ENCODE data around the gene TMEM43. TPM values are rescaled to one million over a fixed set of nuclear protein-coding genes. Genes with fewer than 3 reads are reported as not detected.

TMEM43 gene
- total RNA-seq, 4 donors from 2014 or later = 64.0 to 140 (median 76.3) TPM

DNA sequence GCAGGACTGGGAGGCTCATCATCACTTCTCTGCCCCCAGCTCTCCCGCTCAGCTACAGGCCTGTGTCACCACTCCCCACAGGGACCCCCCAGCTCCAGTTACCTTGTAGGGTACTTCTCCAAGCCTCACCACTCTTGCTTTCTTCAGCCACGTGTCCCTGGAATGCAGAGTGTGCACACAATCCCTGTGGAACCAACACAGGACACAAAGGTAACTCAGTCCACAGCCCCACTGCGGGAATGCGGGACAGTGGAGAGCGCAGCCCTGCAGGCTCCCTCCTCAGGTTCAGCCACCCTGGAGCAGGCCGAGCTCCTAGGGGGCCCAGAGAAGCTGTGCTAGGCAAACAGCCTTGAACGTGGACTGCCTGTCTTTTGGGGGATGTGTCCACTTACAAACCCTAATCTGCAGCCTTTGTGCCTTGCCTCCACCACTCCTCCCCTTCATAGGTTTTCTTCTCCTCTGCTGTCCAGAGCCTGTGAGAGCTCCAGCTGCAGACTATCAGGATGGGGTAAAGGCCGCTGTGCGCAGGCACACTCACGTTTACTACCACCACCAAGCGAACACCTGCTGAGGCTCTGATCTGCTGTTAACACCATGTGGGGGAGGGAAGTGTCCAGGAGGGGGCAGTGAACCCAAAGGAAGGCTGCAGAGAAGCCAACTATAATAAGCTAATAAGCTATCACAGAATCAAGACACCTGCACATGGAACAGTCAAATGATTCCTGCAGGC lies 27.5 kb downstream of the TMEM43 start:
- 88 to 94% methylated on average over 8 to 10 of the region's 11 CpGs for WGBS, 2 donors
- Histone ChIP-seq H3K9me3 (no peaks in the 10 kb centered on the region), H3K27ac (no peak overlapping the region), H3K4me1 (peaks cover 0 to 28% (median 2%) of the 10 kb centered on the region in 3 donors), H3K36me3 (peaks cover 6 to 97% (median 10%) of the 10 kb centered on the region in 3 donors), H3K27me3 (no peaks in the 10 kb centered on the region), H3K4me3 (no peak overlapping the region)
- no peak for DNase-seq
- intact Hi-C loops (cut with DNase I) = no loop called here
- TF ChIP-seq, protein P1, sequence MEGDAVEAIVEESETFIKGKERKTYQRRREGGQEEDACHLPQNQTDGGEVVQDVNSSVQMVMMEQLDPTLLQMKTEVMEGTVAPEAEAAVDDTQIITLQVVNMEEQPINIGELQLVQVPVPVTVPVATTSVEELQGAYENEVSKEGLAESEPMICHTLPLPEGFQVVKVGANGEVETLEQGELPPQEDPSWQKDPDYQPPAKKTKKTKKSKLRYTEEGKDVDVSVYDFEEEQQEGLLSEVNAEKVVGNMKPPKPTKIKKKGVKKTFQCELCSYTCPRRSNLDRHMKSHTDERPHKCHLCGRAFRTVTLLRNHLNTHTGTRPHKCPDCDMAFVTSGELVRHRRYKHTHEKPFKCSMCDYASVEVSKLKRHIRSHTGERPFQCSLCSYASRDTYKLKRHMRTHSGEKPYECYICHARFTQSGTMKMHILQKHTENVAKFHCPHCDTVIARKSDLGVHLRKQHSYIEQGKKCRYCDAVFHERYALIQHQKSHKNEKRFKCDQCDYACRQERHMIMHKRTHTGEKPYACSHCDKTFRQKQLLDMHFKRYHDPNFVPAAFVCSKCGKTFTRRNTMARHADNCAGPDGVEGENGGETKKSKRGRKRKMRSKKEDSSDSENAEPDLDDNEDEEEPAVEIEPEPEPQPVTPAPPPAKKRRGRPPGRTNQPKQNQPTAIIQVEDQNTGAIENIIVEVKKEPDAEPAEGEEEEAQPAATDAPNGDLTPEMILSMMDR (IDR thresholded peaks at IDR 0.05) = peak in 3 of 6 experiments; percentile 10 to 40 (median 13)
- TF ChIP-seq POLR2A (IDR thresholded peaks at IDR 0.05) = no peak

DNA sequence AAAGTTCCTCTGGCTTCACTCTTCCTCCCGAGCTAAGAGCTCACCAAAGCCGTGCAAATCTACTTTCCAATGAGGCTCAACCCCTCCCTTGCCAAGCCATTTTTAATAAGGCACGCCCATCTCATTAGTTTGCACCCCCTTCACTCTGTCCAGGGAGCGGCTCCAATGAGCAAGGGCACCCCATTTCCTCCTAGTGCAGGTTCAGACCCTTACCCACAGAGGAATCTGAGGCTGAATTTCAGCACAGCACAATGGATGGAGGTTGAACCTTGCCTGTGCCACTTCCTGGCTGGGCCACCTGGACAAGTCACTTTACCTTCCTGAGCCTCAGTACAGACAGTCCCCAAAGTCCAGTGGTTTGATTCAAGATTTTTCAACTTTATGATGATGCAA lies 28.1 kb downstream of the TMEM43 start:
- Histone ChIP-seq H3K4me1 (peaks cover 0 to 32% (median 2%) of the 10 kb centered on the region in 3 donors), H3K27ac (no peak overlapping the region), H3K27me3 (no peaks in the 10 kb centered on the region), H3K4me3 (no peak overlapping the region), H3K9me3 (no peaks in the 10 kb centered on the region), H3K36me3 (peaks cover 2 to 97% (median 15%) of the 10 kb centered on the region in 3 donors)
- no peak for TF ChIP-seq POLR2A (IDR thresholded peaks at IDR 0.05)
- TF ChIP-seq, protein P1 (IDR thresholded peaks at IDR 0.05) = no peak
- no peak for DNase-seq
- intact Hi-C loops (cut with DNase I) = no loop called here
- 62 to 71% methylated on average over 4 of the region's 4 CpGs for WGBS, 2 donors

DNA sequence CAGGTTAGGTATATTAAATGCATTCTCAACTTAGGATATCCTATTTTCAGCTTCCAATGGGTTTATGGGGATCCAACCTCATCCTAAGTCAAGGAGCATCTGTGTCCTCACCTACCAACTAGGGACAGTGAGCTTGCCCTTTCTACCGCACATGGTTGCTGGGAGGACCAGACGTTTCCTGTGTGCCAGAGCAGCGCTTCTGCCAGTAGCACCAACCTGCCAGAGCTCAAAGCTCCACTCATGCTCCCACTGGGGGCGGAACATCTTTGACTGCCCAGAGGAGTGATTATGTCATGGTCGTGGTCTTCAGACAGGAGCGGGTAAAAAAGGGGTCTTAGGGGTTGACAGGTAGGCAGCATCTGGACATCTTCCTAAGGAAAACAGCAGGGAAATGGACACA lies 28.8 kb downstream of the TMEM43 start:
- intact Hi-C loops (cut with DNase I) = no loop called here
- H3K36me3 ChIP-seq = peaks cover 9 to 97% (median 22%) of the 10 kb centered on the region in 3 donors
- TF ChIP-seq, protein P1 (IDR thresholded peaks at IDR 0.05) = no peak
- no peak for TF ChIP-seq POLR2A (IDR thresholded peaks at IDR 0.05)

DNA sequence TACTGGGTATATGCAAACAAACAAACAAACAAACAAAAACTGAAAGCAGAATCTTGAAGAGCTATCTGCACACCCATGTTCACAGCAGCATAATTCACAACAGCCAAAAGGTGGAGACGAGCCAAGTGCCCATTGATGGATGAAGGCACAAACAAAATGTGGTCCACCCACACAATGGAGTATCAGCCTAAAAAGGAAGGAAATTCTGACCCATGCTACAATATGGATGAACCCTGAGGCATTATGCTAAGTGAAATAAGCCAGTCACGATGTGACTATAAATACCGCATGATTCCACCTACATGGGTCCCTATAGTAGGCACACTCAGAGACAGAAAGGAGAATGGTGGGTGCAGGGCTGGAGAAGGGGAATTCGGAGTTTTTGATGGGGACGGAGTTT lies 29.4 kb downstream of the TMEM43 start:
- H3K4me3 ChIP-seq = no peak overlapping the region
- no peaks in the 10 kb centered on the region for H3K9me3 ChIP-seq
- H3K27me3 ChIP-seq = no peaks in the 10 kb centered on the region
- H3K36me3 ChIP-seq = peaks cover 10 to 97% (median 25%) of the 10 kb centered on the region in 3 donors
- peaks cover 0 to 28% (median 2%) of the 10 kb centered on the region in 3 donors for H3K4me1 ChIP-seq
- whole genome bisulfite sequencing, 2 donors = 82 to 88% methylated on average over 5 of the region's 5 CpGs
- TF ChIP-seq POLR2A (IDR thresholded peaks at IDR 0.05) = no peak
- TF ChIP-seq, protein P1 (IDR thresholded peaks at IDR 0.05) = no peak
- intact Hi-C loops (cut with DNase I) = no loop called here
- H3K27ac ChIP-seq = no peak overlapping the region
- DNase-seq = no peak

More for the DNA sequence above, 28.8 kb downstream of the TMEM43 start:
- Histone ChIP-seq H3K4me3 (no peak overlapping the region), H3K9me3 (no peaks in the 10 kb centered on the region), H3K27ac (no peak overlapping the region), H3K4me1 (peaks cover 0 to 28% (median 2%) of the 10 kb centered on the region in 3 donors), H3K27me3 (no peaks in the 10 kb centered on the region)
- DNase-seq = no peak
- 100% methylated on average over 1 of the region's 6 CpGs; no CpG with 5 or more reads in 1 of the 2 donors for WGBS, 2 donors

DNA sequence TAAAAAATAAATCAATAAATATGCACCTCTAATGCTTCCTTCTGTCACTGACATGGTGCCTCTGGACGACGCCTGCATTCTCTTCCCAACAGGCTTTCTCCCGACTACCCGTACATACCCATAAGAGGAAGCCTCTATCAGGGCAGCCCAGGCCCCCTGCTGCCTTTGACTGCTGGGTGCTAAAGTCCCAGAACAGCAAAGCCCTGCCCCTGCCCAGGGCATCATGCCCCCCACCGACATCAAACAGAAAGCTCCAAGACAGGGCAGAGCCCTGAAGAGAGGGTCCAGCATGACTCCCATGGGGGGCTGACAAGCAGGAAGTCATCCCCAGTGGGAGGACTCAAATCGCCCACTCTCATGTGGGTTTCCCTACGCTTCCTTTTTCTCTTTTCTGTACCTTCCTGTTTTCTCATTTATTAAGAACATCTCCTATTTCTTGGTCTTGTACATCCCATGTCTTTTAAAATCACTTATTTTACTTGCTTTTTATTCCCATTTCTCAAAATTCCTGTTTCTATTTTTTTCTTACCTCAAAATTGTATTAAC lies 30.1 kb downstream of the TMEM43 start:
- TF ChIP-seq POLR2A (IDR thresholded peaks at IDR 0.05) = no peak
- TF ChIP-seq, protein P1 (IDR thresholded peaks at IDR 0.05) = no peak
- Histone ChIP-seq H3K4me3 (no peak overlapping the region), H3K27ac (no peak overlapping the region), H3K36me3 (peaks cover 10 to 100% (median 30%) of the 10 kb centered on the region in 3 donors), H3K4me1 (peaks cover 0 to 28% (median 2%) of the 10 kb centered on the region in 3 donors), H3K27me3 (no peaks in the 10 kb centered on the region), H3K9me3 (no peaks in the 10 kb centered on the region)
- intact Hi-C loops (cut with DNase I) = no loop called here
- 83 to 89% methylated on average over 6 to 7 of the region's 7 CpGs for WGBS, 2 donors
- DNase-seq = no peak
